GM12878 (cell line): Measurements from ENCODE around the gene SLC13A2. TPM values are rescaled to one million over a fixed set of nuclear protein-coding genes. Genes with fewer than 3 reads are reported as not detected.

Source experiments
- ATAC-seq: fragments of 200-7000 bp; cut with Tn5 transposase; 3 replicates; pipeline ENCODE4 v1.9.1; 2020; ENCODE audit warnings: mild to moderate bottlenecking, moderate library complexity
- Bru-seq: library from RNA; stranded (reverse); fragments of 400-500 nt; gene quantifications from one replicate; lab custom pipeline; 2021; lab: Mats Ljungman, UMichigan
- BruChase-seq, 2 experiments: library from RNA; stranded (reverse); fragments of 400-500 nt; gene quantifications; one replicate each; lab custom pipeline; 2021; lab: Mats Ljungman, UMichigan
- BruUV-seq: library from RNA; stranded (reverse); fragments of 400-500 nt; replicated peaks from 2 replicates; lab custom pipeline; 2021; lab: Mats Ljungman, UMichigan
- CTCF ChIA-PET: fragments of 300-600 bp; sonication (Branson Sonifier 250); formaldehyde crosslinking; extraction: SDS; loops from one replicate; lab custom pipeline; 2021; ENCODE audit warnings: inconsistent platforms; lab: Yijun Ruan, JAX
- POLR2A ChIA-PET: fragments of 350-600 bp; formaldehyde crosslinking; extraction: SDS; loops from one replicate; lab custom pipeline; 2021; ENCODE audit warnings: inconsistent platforms; lab: Charles Lee
- RAD21 ChIA-PET: fragments of 300-600 bp; sonication (Branson Sonifier 250); formaldehyde crosslinking; loops from one replicate; lab custom pipeline; 2023; ENCODE audit warnings: antibody characterized with exemption; ENCODE audit not compliant: unreplicated experiment; lab: Charles Lee
- SMC1A ChIA-PET: fragments of 300-600 bp; sonication (Branson Sonifier 250); formaldehyde crosslinking; loops from one replicate; lab custom pipeline; 2023; ENCODE audit not compliant: unreplicated experiment, uncharacterized antibody; lab: Charles Lee
- DNase-seq: peaks from one replicate; pipeline ENCODE4 v3.0.0-alpha.2; 2011; ENCODE audit warnings: low read depth, low spot score
- FAIRE-seq: peaks from 3 replicates; lab custom pipeline; 2011; peaks lifted over from hg19 to GRCh38; lab: Jason Lieb, UNC
- H2AFZ ChIP-seq: 2 replicates; pipeline ENCODE4 v1.6.0; 2011; ENCODE audit warnings: low read depth, low read length, control low read depth; ENCODE audit not compliant: control insufficient read depth
- H3K27ac ChIP-seq: 2 replicates; pipeline ENCODE4 v1.5.1; 2011; ENCODE audit warnings: control low read depth; ENCODE audit not compliant: control insufficient read depth, insufficient read depth
- H3K27me3 ChIP-seq, 2 experiments: replicated peaks in 1 of 2; 2 replicates each; pipeline versions ENCODE4 v1.6.0 to v1.6.1; 2011; ENCODE audit warnings: low read length in 1 of 2; ENCODE audit not compliant: control insufficient read depth in 2 of 2, insufficient read depth in 2 of 2
- H3K36me3 ChIP-seq, 2 experiments: 2 replicates each; pipeline ENCODE4 v1.5.1; 2011; ENCODE audit warnings: low read length in 1 of 2; ENCODE audit not compliant: control insufficient read depth in 2 of 2, insufficient read depth in 2 of 2
- H3K4me1 ChIP-seq: 2 replicates; pipeline ENCODE4 v1.6.1; 2011; ENCODE audit warnings: mild to moderate bottlenecking, low read length, moderate library complexity, mixed read lengths; ENCODE audit not compliant: control insufficient read depth, insufficient read depth
- H3K4me2 ChIP-seq: 2 replicates; pipeline ENCODE4 v1.6.0; 2011; ENCODE audit warnings: control low read depth; ENCODE audit not compliant: control insufficient read depth, insufficient read depth
- H3K4me3 ChIP-seq: fragments of 200-600 bp; sonication (generic); 2 replicates; pipeline ENCODE4 v1.5.1; 2016
- H3K79me2 ChIP-seq: 2 replicates; pipeline ENCODE4 v1.6.0; 2011; ENCODE audit warnings: low read length; ENCODE audit not compliant: control insufficient read depth, insufficient read depth
- H3K9ac ChIP-seq: 2 replicates; pipeline ENCODE4 v1.8.0; 2011; ENCODE audit warnings: low read length, control low read depth, mixed read lengths; ENCODE audit not compliant: control insufficient read depth, insufficient read depth
- H3K9me3 ChIP-seq: replicated peaks from 3 replicates; pipeline ENCODE4 v1.5.1; 2011; ENCODE audit warnings: mild to moderate bottlenecking, low read length; ENCODE audit not compliant: control insufficient read depth, insufficient read depth
- H4K20me1 ChIP-seq: 2 replicates; pipeline ENCODE4 v1.6.0; 2011; ENCODE audit not compliant: control insufficient read depth, insufficient read depth
- BCL3 ChIP-seq: IDR thresholded peaks from 2 replicates; pipeline ENCODE4 v1.6.1; 2011; ENCODE audit warnings: borderline replicate concordance, low read depth, mild to moderate bottlenecking, moderate library complexity, low read length; ENCODE audit not compliant: insufficient read depth, poor library complexity, severe bottlenecking
- CTCF ChIP-seq, 3 experiments: IDR thresholded peaks in 2 of 3; conservative IDR thresholded peaks in 1 of 3; 2 replicates each; pipeline ENCODE4 v1.5.1; 2011; ENCODE audit warnings: low read depth in 3 of 3, low read length in 3 of 3, mild to moderate bottlenecking in 3 of 3, control low read depth in 2 of 3, moderate library complexity in 2 of 3, inconsistent platforms in 1 of 3, mixed read lengths in 1 of 3; ENCODE audit not compliant: control insufficient read depth in 2 of 3, insufficient read depth in 1 of 3; ENCODE audit errors: extremely low read depth in 1 of 3
- KAT2A ChIP-seq: conservative IDR thresholded peaks from 2 replicates; pipeline ENCODE4 v1.6.1; 2011; ENCODE audit warnings: low read depth, low read length; ENCODE audit not compliant: control insufficient read depth
- WGBS: methylation state at CpG from one replicate; pipeline ENCODE4 v1.1.6; 2016; ENCODE audit warnings: low lambda C conversion rate; ENCODE audit not compliant: insufficient replicate concordance, insufficient coverage; ENCODE audit errors: missing lambda C conversion rate; 5-methylcytosine and 5-hydroxymethylcytosine counted together
- in situ Hi-C: fragments of 300-500 bp; cut with MboI; formaldehyde crosslinking; loops from 9 replicates; pipeline ENCODE4 v1.14.3; 2018; ENCODE audit warnings: mixed read lengths
- intact Hi-C: fragments of 100-400 bp; cut with micrococcal nuclease; formaldehyde crosslinking; loops from one replicate; pipeline ENCODE4 v1.14.2; 2022; ENCODE audit not compliant: unreplicated experiment
- long read RNA-seq, 2 experiments: library from polyadenylated mRNA; unstranded; transcript quantifications; one replicate each; pipeline ENCODE4 v2.0.0, GENCODE V29; 2019 to 2020
- polyA minus RNA-seq, 3 experiments: library from RNA; depleted of rRNA, polyadenylated mRNA; stranded (reverse); fragments of >200 nt; gene quantifications; 2 replicates each; pipeline ENCODE4 v1.2.3, GENCODE V29; 2011
- polyA plus RNA-seq, 11 experiments: library from polyadenylated mRNA; depleted of rRNA in 4 of 11; unstranded in 6 of 11; stranded (reverse) in 5 of 11; fragments of >200 nt; fragmentation: Nextera tagmentation in 4 of 11; fragmentation: Illumina TruSeq in 1 of 11; extraction: Ambion mirVana in 4 of 11; extraction: Trizol in 1 of 11; gene quantifications; 1 replicate in 1 of 11; 2 replicates in 10 of 11; pipeline versions ENCODE4 v1.2.1 to v1.2.3, GENCODE V29; 2011 to 2016; ENCODE audit warnings: inconsistent platforms in 2 of 11, missing spikeins in 2 of 11, low read depth in 1 of 11
- total RNA-seq, 4 experiments: library from RNA; depleted of rRNA in 3 of 4; stranded (reverse); fragments of >200 nt in 3 of 4; fragmentation: Illumina TruSeq in 1 of 4; extraction: Trizol in 1 of 4; gene quantifications; 2 replicates each; pipeline versions ENCODE4 v1.2.1 to v1.2.3, GENCODE V29; 2013 to 2021

Gene SLC13A2
- not detected in 2 replicates for total RNA-seq (2013; cell fraction: nucleolus; rRNA removed)
- total RNA-seq (2014; rRNA removed) (0.06 TPM in 1 of 2 replicates, not detected in the other), total RNA-seq (2014; rRNA removed; fragmentation: Illumina TruSeq; extraction: Trizol) (not detected in 2 replicates), total RNA-seq (2021) (0.13 TPM in 2 replicates), polyA plus RNA-seq (2011; rRNA removed) (not detected in 2 replicates), polyA plus RNA-seq (2014; fragmentation: Illumina TruSeq; extraction: Trizol) (0.03 TPM in 1 of 2 replicates, not detected in the other), polyA plus RNA-seq (2014; fragmentation: Nextera tagmentation; extraction: Ambion mirVana) (not detected), polyA plus RNA-seq (2014; rRNA removed) (0.05 and 0.13 TPM in 2 replicates), polyA plus RNA-seq (2016; fragmentation: Nextera tagmentation; extraction: Ambion mirVana) (not detected), polyA minus RNA-seq (2011; rRNA and poly(A)+ RNA removed) (not detected in 2 replicates), Bru-seq, nascent RNA (not detected), BruChase-seq, experiment 1, labeled RNA remaining after a 6-hour chase (not detected), BruChase-seq, experiment 2, labeled RNA remaining after a 2-hour chase (percentile 4 among the genes with signal in this experiment)
- not detected for polyA plus RNA-seq (2011; ENCODE audit: low read depth)
- polyA plus RNA-seq (2011; cell fraction: cytosol; rRNA removed) = not detected in 2 replicates
- not detected in 2 replicates for polyA plus RNA-seq (2011; cell fraction: nucleus; rRNA removed)
- 0.04 and 0.07 TPM in 2 replicates for polyA plus RNA-seq (2012)
- polyA minus RNA-seq (2011; cell fraction: cytosol; rRNA and poly(A)+ RNA removed) = not detected in 2 replicates
- not detected in 2 replicates for polyA minus RNA-seq (2011; cell fraction: nucleus; rRNA and poly(A)+ RNA removed)
- long read RNA-seq, experiment 1 = 0 reads
- long read RNA-seq, experiment 2 = 0 reads

- RAD21 ChIA-PET = interaction anchor here (0.6 to 1.0 kb wide), 2 partner anchors 13 to 264 kb away, joined by 3 read pairs; no protein-coding TSS in a partner anchor
Measured at GRCh38 chr17:28473542-28473941, at the start of gene SLC13A2. Gene SLC13A2 (plus strand): TSS chr17:28473644. CDS start chr17:28473713, 69 bp downstream.

More at GRCh38 chr17:28473542-28473941, at the start of gene SLC13A2:
- no peak within 1 kb of the TSS for H3K4me2 ChIP-seq
- peak; percentile 59 for FAIRE-seq
- in situ Hi-C loops = no loop called here
- DNase-seq = no peak
- H3K27me3 ChIP-seq = no peaks in the 10 kb centered on the region
- no peak for TF ChIP-seq KAT2A
- no peak for TF ChIP-seq BCL3
- 0 out of 6 replicates have a peak, but pooled peaks of 1 of the 3 experiments have one; percentile 9 for TF ChIP-seq CTCF (IDR thresholded peaks at IDR 0.05 in 2 of 3, conservative IDR thresholded peaks at IDR 0.05 in 1 of 3; ENCODE audit: control insufficient read depth in 2 of 3, extremely low read depth in 1 of 3, insufficient read depth in 1 of 3, low read depth in 3 of 3, low read length in 3 of 3)
- H3K79me2 ChIP-seq = no peaks in the 10 kb centered on the region
- ChIA-PET POLR2A (no interaction called here), CTCF (no interaction called here), SMC1A (interaction anchor here (0.6 kb wide), 1 partner anchor 175 kb away, joined by 3 read pairs; no protein-coding TSS in a partner anchor)
- H3K4me1 ChIP-seq = peaks cover 52% of the 10 kb centered on the region
- WGBS = 79% methylated on average over 5 of the region's 5 CpGs
- ATAC-seq = no peak
- BruUV-seq = no TSS peak
- H3K9ac ChIP-seq = no peak within 1 kb of the TSS
- H3K36me3 ChIP-seq = no peaks in the 10 kb centered on the region
- intact Hi-C loops = no loop called here
- no peak within 1 kb of the TSS for H3K4me3 ChIP-seq
- no peaks in the 10 kb centered on the region for H3K9me3 ChIP-seq
- 0 out of 2 replicates have a peak, but pooled peaks cover 3% of the 10 kb centered on the region for H4K20me1 ChIP-seq
- peak within 1 kb of the TSS; percentile 19 for H2AFZ ChIP-seq
- no peak within 1 kb of the TSS for H3K27ac ChIP-seq
